Trophoblast cell (in vitro differentiated cells and primary cell): ENCODE results near the gene DYNC1H1.

Experiments
- DNase-seq, 2 donors: peaks; one replicate each; pipeline ENCODE4 v3.0.0-alpha.2; 2016
- H2AFZ ChIP-seq: 2 replicates; pipeline ENCODE4 v1.6.1; 2013; ENCODE audit warnings: low read length, moderate library complexity, mild to moderate bottlenecking; ENCODE audit not compliant: insufficient read depth, poor library complexity
- H2AK5ac ChIP-seq: 2 replicates; pipeline ENCODE4 v1.6.1; 2013; ENCODE audit warnings: mild to moderate bottlenecking, low read length
- H2BK120ac ChIP-seq: 2 replicates; pipeline ENCODE4 v1.6.1; 2013; ENCODE audit warnings: low read length, mild to moderate bottlenecking, moderate library complexity; ENCODE audit not compliant: insufficient read depth, poor library complexity
- H2BK12ac ChIP-seq: 2 replicates; pipeline ENCODE4 v1.6.1; 2013; ENCODE audit warnings: mild to moderate bottlenecking, low read length, moderate library complexity
- H2BK5ac ChIP-seq: 2 replicates; pipeline ENCODE4 v1.6.1; 2013; ENCODE audit warnings: low read length, low read depth, moderate library complexity, mild to moderate bottlenecking; ENCODE audit not compliant: poor library complexity
- H3K14ac ChIP-seq: 2 replicates; pipeline ENCODE4 v1.6.1; 2013; ENCODE audit warnings: mild to moderate bottlenecking, low read length
- H3K18ac ChIP-seq: 2 replicates; pipeline ENCODE4 v1.6.1; 2013; ENCODE audit warnings: mild to moderate bottlenecking, low read length
- H3K23ac ChIP-seq: 2 replicates; pipeline ENCODE4 v1.6.1; 2013; ENCODE audit warnings: low read length
- H3K27ac ChIP-seq: 2 replicates; pipeline ENCODE4 v1.5.1; 2013; ENCODE audit warnings: low read depth, mild to moderate bottlenecking, inconsistent platforms, low read length, moderate library complexity
- H3K27me3 ChIP-seq: 2 replicates; pipeline ENCODE4 v1.6.1; 2013; ENCODE audit warnings: inconsistent platforms, mild to moderate bottlenecking, low read length, moderate library complexity; ENCODE audit not compliant: insufficient read depth
- H3K36me3 ChIP-seq, 2 experiments: 1 replicate in 1 of 2; 2 replicates in 1 of 2; pipeline ENCODE4 v1.6.1; 2013; ENCODE audit warnings: low read length in 2 of 2, mild to moderate bottlenecking in 2 of 2, moderate library complexity in 1 of 2; ENCODE audit not compliant: insufficient read depth in 2 of 2, control insufficient read depth in 1 of 2
- H3K4ac ChIP-seq: 2 replicates; pipeline ENCODE4 v1.6.1; 2013; ENCODE audit warnings: low read depth, mild to moderate bottlenecking, low read length, moderate library complexity
- H3K4me1 ChIP-seq, 2 experiments: 1 replicate in 1 of 2; 2 replicates in 1 of 2; pipeline ENCODE4 v1.6.1; 2013; ENCODE audit warnings: low read length in 2 of 2, mild to moderate bottlenecking in 2 of 2, moderate library complexity in 1 of 2; ENCODE audit not compliant: insufficient read depth in 2 of 2, control insufficient read depth in 1 of 2
- H3K4me2 ChIP-seq: 2 replicates; pipeline ENCODE4 v1.6.1; 2013; ENCODE audit warnings: inconsistent platforms, mild to moderate bottlenecking, low read length, moderate library complexity
- H3K4me3 ChIP-seq: 2 replicates; pipeline ENCODE4 v1.5.1; 2013; ENCODE audit warnings: mild to moderate bottlenecking, low read depth, low read length, inconsistent platforms
- H3K79me1 ChIP-seq: one replicate; pipeline ENCODE4 v1.6.1; 2013; ENCODE audit warnings: low read length
- H3K79me2 ChIP-seq: 2 replicates; pipeline ENCODE4 v1.6.1; 2013; ENCODE audit warnings: low read length, mild to moderate bottlenecking; ENCODE audit not compliant: control insufficient read depth, insufficient read depth, poor library complexity
- H3K9ac ChIP-seq: 2 replicates; pipeline ENCODE4 v1.6.1; 2013; ENCODE audit warnings: mild to moderate bottlenecking, low read length
- H3K9me3 ChIP-seq: 2 replicates; pipeline ENCODE4 v1.6.1; 2013; ENCODE audit warnings: low read depth, mild to moderate bottlenecking, control low read depth, inconsistent platforms, low read length; ENCODE audit not compliant: insufficient read depth
- H4K12ac ChIP-seq: 2 replicates; pipeline ENCODE4 v1.6.1; 2013; ENCODE audit warnings: low read depth, mild to moderate bottlenecking, low read length, moderate library complexity
- H4K8ac ChIP-seq: 2 replicates; pipeline ENCODE4 v1.6.1; 2013; ENCODE audit warnings: low read depth, mild to moderate bottlenecking, low read length, moderate library complexity
- H4K91ac ChIP-seq: one replicate; pipeline ENCODE4 v1.6.1; 2013; ENCODE audit warnings: low read depth, mild to moderate bottlenecking, low read length, moderate library complexity
- WGBS: extraction: QIAGEN DNeasy Blood & Tissue Kit; methylation state at CpG from one replicate; pipeline ENCODE4 v1.1.7; 2013; ENCODE audit warnings: missing lambda C conversion rate; ENCODE audit not compliant: insufficient read length, insufficient coverage; ENCODE audit errors: extremely low coverage; 5-methylcytosine and 5-hydroxymethylcytosine counted together

The DYNC1H1 gene

GRCh38 chr14:102046337-102047278, 82.2 kb downstream of the DYNC1H1 start:
- no peaks in the 10 kb centered on the region for H3K79me2 ChIP-seq
- H2AK5ac ChIP-seq = no peak overlapping the region
- H3K27me3 ChIP-seq = no peaks in the 10 kb centered on the region
- no peak overlapping the region for H3K23ac ChIP-seq
- H4K91ac ChIP-seq = no peak overlapping the region
- H3K18ac ChIP-seq = no peak overlapping the region
- H2AFZ ChIP-seq = no peak overlapping the region
- H4K8ac ChIP-seq = no peak overlapping the region
- H3K9me3 ChIP-seq = peaks cover 2% of the 10 kb centered on the region
- peaks cover 83 to 86% of the 10 kb centered on the region in 2 experiments for H3K36me3 ChIP-seq
- no peak overlapping the region for H3K27ac ChIP-seq
- WGBS = no CpG with 5 or more reads among the region's 23 CpGs
- no peak overlapping the region for H3K4me3 ChIP-seq
- no peak overlapping the region for H2BK5ac ChIP-seq
- no peak overlapping the region for H3K4ac ChIP-seq
- H4K12ac ChIP-seq = no peak overlapping the region
- H3K79me1 ChIP-seq = no peaks in the 10 kb centered on the region
- H2BK120ac ChIP-seq = no peak overlapping the region
- H3K4me2 ChIP-seq = no peak overlapping the region
- H2BK12ac ChIP-seq = no peak overlapping the region
- H3K9ac ChIP-seq = no peak overlapping the region
- H3K14ac ChIP-seq = no peak overlapping the region
- no peaks in the 10 kb centered on the region for H3K4me1 ChIP-seq
- DNase-seq = peak; percentile 87 to 93

- Histone ChIP-seq H3K4me2 (no peak overlapping the region), H3K27ac (no peak overlapping the region), H3K23ac (no peak overlapping the region), H4K8ac (no peak overlapping the region), H3K4me1 (no peaks in the 10 kb centered on the region), H2BK120ac (no peak overlapping the region), H3K14ac (no peak overlapping the region), H3K79me1 (no peaks in the 10 kb centered on the region), H3K9me3 (peaks cover 2% of the 10 kb centered on the region), H3K79me2 (no peaks in the 10 kb centered on the region), H4K12ac (no peak overlapping the region), H2AFZ (no peak overlapping the region), H3K4ac (no peak overlapping the region), H3K9ac (no peak overlapping the region), H3K18ac (no peak overlapping the region), H3K27me3 (no peaks in the 10 kb centered on the region), H3K36me3 (peaks cover 84% of the 10 kb centered on the region in 2 experiments), H3K4me3 (no peak overlapping the region), H2BK5ac (no peak overlapping the region), H4K91ac (no peak overlapping the region), H2BK12ac (no peak overlapping the region), H2AK5ac (no peak overlapping the region)
- DNase-seq = no peak
- no CpG with 5 or more reads among the region's 33 CpGs for WGBS
Observed at GRCh38 chr14:102047808-102048540, 83.6 kb downstream of the DYNC1H1 start.

- Histone ChIP-seq H3K18ac (no peak overlapping the region), H2BK12ac (no peak overlapping the region), H3K9ac (no peak overlapping the region), H4K8ac (no peak overlapping the region), H2BK5ac (no peak overlapping the region), H2BK120ac (no peak overlapping the region), H4K12ac (no peak overlapping the region), H3K79me2 (no peaks in the 10 kb centered on the region), H3K27ac (no peak overlapping the region), H3K4me3 (no peak overlapping the region), H3K79me1 (no peaks in the 10 kb centered on the region), H4K91ac (no peak overlapping the region), H3K23ac (no peak overlapping the region), H3K4me2 (no peak overlapping the region), H3K27me3 (no peaks in the 10 kb centered on the region), H3K4me1 (no peaks in the 10 kb centered on the region), H3K36me3 (peaks cover 74 to 75% of the 10 kb centered on the region in 2 experiments), H2AK5ac (no peak overlapping the region), H3K9me3 (peaks cover 4% of the 10 kb centered on the region), H2AFZ (no peak overlapping the region), H3K14ac (no peak overlapping the region), H3K4ac (no peak overlapping the region)
- no peak for DNase-seq
- WGBS = no CpG with 5 or more reads among the region's 25 CpGs
Observed at GRCh38 chr14:102049258-102050025, 85.1 kb downstream of the DYNC1H1 start.

- no peak overlapping the region for H4K91ac ChIP-seq
- no peak overlapping the region for H3K18ac ChIP-seq
- no peaks in the 10 kb centered on the region for H3K27me3 ChIP-seq
- no peaks in the 10 kb centered on the region for H3K79me2 ChIP-seq
- H2BK12ac ChIP-seq = no peak overlapping the region
- H3K36me3 ChIP-seq = peaks cover 69 to 71% of the 10 kb centered on the region in 2 experiments
- H3K4me3 ChIP-seq = peak overlapping the region; percentile 3
- DNase-seq = no peak
- H3K4me2 ChIP-seq = no peak overlapping the region
- WGBS = no CpG with 5 or more reads among the region's 12 CpGs
- H3K14ac ChIP-seq = no peak overlapping the region
- no peak overlapping the region for H2BK120ac ChIP-seq
- H3K4me1 ChIP-seq = peaks cover 2% of the 10 kb centered on the region in 2 experiments
- peaks cover 4% of the 10 kb centered on the region for H3K9me3 ChIP-seq
- no peak overlapping the region for H3K4ac ChIP-seq
- H3K9ac ChIP-seq = no peak overlapping the region
- H4K12ac ChIP-seq = no peak overlapping the region
- no peak overlapping the region for H2AK5ac ChIP-seq
- no peak overlapping the region for H3K23ac ChIP-seq
- no peak overlapping the region for H2BK5ac ChIP-seq
- H4K8ac ChIP-seq = no peak overlapping the region
- no peak overlapping the region for H3K27ac ChIP-seq
- no peaks in the 10 kb centered on the region for H3K79me1 ChIP-seq
- H2AFZ ChIP-seq = no peak overlapping the region
Observed at GRCh38 chr14:102050026-102050405, 85.6 kb downstream of the DYNC1H1 start.
